Measurements from ENCODE around the gene PTPRT.

DNA sequence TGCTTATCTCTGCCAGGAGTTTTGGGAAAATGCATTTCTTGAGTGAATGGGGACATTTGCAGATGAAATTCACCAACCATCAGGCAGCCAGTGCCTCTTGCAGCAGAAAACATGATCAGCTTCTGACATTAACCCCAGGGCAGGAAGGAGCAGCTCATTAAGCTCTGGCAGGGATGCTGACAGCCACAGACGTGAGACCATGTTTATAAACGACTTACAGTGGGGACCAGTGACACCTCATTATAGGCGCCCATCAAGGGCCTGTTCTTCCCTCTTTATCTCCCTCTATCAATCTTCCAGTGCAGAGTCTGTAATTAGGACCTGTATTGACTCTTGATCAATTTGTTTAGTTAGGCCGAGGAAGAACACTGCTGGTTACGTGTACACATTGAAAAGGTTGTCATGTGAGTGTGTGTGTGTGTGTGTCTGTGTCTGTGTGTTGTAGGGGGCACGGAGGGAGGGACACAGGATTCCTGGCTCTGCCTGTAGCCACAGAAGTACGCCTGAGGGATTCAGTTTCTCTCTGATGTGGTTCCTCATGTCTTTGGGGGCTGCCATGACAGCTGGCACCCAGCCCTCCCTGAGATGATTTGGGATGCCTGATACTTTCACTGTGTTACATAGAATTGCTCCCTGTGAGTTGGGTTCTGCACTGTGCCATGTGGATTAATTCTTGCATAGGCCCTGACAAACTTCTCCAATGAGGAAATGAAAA is 1143.2 kb downstream of the PTPRT start:
- no peak for TF ChIP-seq CTCF (IDR thresholded peaks at IDR 0.05)
- no peak for TF ChIP-seq POLR2A (IDR thresholded peaks at IDR 0.05)
- TF ChIP-seq EP300 (IDR thresholded peaks at IDR 0.05) = no peak

Data from ovary (tissue), 3 donors.